ENCODE measurements around the gene IL36B. TPM values are rescaled to one million over a fixed set of nuclear protein-coding genes. Genes with fewer than 3 reads are reported as not detected.

IL36B gene
- total RNA-seq, 1 experiment from 2014 or later, result not detected

DNA sequence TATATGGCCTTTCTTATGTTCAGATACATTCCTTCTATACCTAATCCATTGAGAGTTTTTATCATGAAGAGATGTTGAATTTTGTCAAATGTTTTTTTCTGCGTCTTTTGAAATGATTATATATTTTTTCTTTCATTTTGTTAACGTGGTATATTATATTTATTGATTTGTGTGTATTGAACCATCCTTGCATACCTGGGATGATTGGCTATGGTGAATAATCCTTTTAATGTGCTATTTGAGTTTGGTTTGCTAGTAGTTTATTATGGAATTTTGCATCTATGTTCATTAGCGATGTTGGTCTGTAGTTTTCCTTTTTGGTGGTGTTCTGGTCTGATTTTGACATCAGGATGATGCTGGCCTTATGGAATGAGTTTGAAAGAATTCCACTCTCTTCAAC lies 63.1 kb downstream of the IL36B start:
- CTCF ChIA-PET, result no interaction called here
- Histone ChIP-seq H3K4me1 (replicated peaks; ENCODE audit: insufficient read depth) (no peaks in the 10 kb centered on the region), H3K4me3 (no peak overlapping the region), H3K79me2 (ENCODE audit: low read depth) (no peaks in the 10 kb centered on the region), H3K9me3 (ENCODE audit: insufficient read depth, low read depth) (peaks cover 23% of the 10 kb centered on the region), H3K27ac (no peak overlapping the region), H2AFZ (no peak overlapping the region), H3K4me2 (no peak overlapping the region), H3F3A (ENCODE audit: insufficient read depth, low read depth) (no peaks in the 10 kb centered on the region), H3K27me3 (ENCODE audit: insufficient read depth, low read depth) (no peaks in the 10 kb centered on the region), H3K9me2 (ENCODE audit: insufficient read depth) (no peaks in the 10 kb centered on the region; the same call in 1 of the 2 replicates), H4K20me1 (ENCODE audit: insufficient read depth) (no peaks in the 10 kb centered on the region), H3K36me3 (ENCODE audit: low read depth) (no peaks in the 10 kb centered on the region)
- no peak for TF ChIP-seq EZH2 (IDR thresholded peaks at IDR 0.05; ENCODE audit: low read depth)
- TF ChIP-seq, protein P1, sequence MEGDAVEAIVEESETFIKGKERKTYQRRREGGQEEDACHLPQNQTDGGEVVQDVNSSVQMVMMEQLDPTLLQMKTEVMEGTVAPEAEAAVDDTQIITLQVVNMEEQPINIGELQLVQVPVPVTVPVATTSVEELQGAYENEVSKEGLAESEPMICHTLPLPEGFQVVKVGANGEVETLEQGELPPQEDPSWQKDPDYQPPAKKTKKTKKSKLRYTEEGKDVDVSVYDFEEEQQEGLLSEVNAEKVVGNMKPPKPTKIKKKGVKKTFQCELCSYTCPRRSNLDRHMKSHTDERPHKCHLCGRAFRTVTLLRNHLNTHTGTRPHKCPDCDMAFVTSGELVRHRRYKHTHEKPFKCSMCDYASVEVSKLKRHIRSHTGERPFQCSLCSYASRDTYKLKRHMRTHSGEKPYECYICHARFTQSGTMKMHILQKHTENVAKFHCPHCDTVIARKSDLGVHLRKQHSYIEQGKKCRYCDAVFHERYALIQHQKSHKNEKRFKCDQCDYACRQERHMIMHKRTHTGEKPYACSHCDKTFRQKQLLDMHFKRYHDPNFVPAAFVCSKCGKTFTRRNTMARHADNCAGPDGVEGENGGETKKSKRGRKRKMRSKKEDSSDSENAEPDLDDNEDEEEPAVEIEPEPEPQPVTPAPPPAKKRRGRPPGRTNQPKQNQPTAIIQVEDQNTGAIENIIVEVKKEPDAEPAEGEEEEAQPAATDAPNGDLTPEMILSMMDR (conservative IDR thresholded peaks at IDR 0.05), result no peak
- BruUV-seq (replicated peaks), result no TSS peak
- POLR2A ChIA-PET (ENCODE audit: unreplicated experiment), result no interaction called here
- DNase-seq, result no peak
- intact Hi-C loops (cut with micrococcal nuclease; ENCODE audit: unreplicated experiment), result no loop called here

DNA sequence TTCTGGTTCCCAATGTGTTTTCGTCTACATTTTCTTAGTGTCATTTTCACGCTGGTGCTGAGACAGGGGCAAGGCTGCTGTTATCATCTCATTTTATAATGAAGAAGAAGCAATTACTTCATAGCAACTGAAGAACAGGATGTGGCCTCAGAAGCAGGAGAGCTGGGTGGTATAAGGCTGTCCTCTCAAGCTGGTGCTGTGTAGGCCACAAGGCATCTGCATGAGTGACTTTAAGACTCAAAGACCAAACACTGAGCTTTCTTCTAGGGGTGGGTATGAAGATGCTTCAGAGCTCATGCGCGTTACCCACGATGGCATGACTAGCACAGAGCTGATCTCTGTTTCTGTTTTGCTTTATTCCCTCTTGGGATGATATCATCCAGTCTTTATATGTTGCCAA lies 67.6 kb downstream of the IL36B start:
- Histone ChIP-seq H3K4me3 (no peak overlapping the region), H3K79me2 (ENCODE audit: low read depth) (no peaks in the 10 kb centered on the region), H3F3A (ENCODE audit: insufficient read depth, low read depth) (no peaks in the 10 kb centered on the region), H4K20me1 (ENCODE audit: insufficient read depth) (no peaks in the 10 kb centered on the region), H3K9me3 (ENCODE audit: insufficient read depth, low read depth) (0 out of 2 replicates have a peak, but pooled peaks cover 3% of the 10 kb centered on the region), H3K4me2 (no peak overlapping the region), H3K27me3 (ENCODE audit: insufficient read depth, low read depth) (no peaks in the 10 kb centered on the region), H3K36me3 (ENCODE audit: low read depth) (no peaks in the 10 kb centered on the region), H3K27ac (no peak overlapping the region), H2AFZ (no peak overlapping the region), H3K9me2 (ENCODE audit: insufficient read depth) (no peaks in the 10 kb centered on the region), H3K4me1 (replicated peaks; ENCODE audit: insufficient read depth) (no peaks in the 10 kb centered on the region)
- no peak for DNase-seq
- TF ChIP-seq, protein P1 (conservative IDR thresholded peaks at IDR 0.05), result no peak
- no peak for TF ChIP-seq EZH2 (IDR thresholded peaks at IDR 0.05; ENCODE audit: low read depth)
- intact Hi-C loops (cut with micrococcal nuclease; ENCODE audit: unreplicated experiment), result no loop called here
- no TSS peak for BruUV-seq (replicated peaks)
- CTCF ChIA-PET, result interaction anchor here (1.3 kb wide), 1 partner anchor 95 kb away, joined by 3 read pairs; no protein-coding TSS in a partner anchor
- POLR2A ChIA-PET (ENCODE audit: unreplicated experiment), result no interaction called here

DNA sequence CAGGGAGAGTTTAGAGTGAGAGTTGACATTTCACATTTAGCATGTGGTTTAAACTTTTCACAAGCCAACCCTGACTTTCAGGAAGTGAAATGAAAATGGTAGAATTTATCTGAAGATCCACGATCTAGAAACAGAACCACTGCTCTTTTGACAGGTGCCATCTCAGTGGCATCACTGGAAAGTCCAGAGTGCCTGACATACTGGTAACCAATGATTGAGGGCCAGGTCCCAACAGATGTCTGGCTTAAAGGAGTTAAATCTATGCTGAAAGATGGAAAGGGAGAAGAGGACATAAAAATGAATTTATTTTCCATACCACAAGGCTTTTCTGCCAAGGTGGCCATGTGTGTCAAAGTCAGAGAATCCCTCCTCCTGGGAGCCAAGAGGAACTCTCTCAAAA lies 72.1 kb downstream of the IL36B start:
- ChIA-PET POLR2A (ENCODE audit: unreplicated experiment) (no interaction called here), CTCF (no interaction called here)
- intact Hi-C loops (cut with micrococcal nuclease; ENCODE audit: unreplicated experiment), result no loop called here
- Histone ChIP-seq H3K9me2 (ENCODE audit: insufficient read depth) (no peaks in the 10 kb centered on the region), H4K20me1 (ENCODE audit: insufficient read depth) (no peaks in the 10 kb centered on the region), H3K79me2 (ENCODE audit: low read depth) (no peaks in the 10 kb centered on the region), H3K9me3 (ENCODE audit: insufficient read depth, low read depth) (no peaks in the 10 kb centered on the region), H3K36me3 (ENCODE audit: low read depth) (no peaks in the 10 kb centered on the region), H3K4me1 (replicated peaks; ENCODE audit: insufficient read depth) (no peaks in the 10 kb centered on the region), H3F3A (ENCODE audit: insufficient read depth, low read depth) (no peaks in the 10 kb centered on the region), H3K4me2 (no peak overlapping the region), H3K4me3 (no peak overlapping the region), H2AFZ (no peak overlapping the region), H3K27ac (no peak overlapping the region), H3K27me3 (ENCODE audit: insufficient read depth, low read depth) (no peaks in the 10 kb centered on the region)
- BruUV-seq (replicated peaks), result no TSS peak
- no peak for DNase-seq
- no peak for TF ChIP-seq EZH2 (IDR thresholded peaks at IDR 0.05; ENCODE audit: low read depth)
- TF ChIP-seq, protein P1 (conservative IDR thresholded peaks at IDR 0.05), result no peak
